Thyroid gland (tissue), 4 donors: Measurements from ENCODE around the gene PDHA2.

Source experiments
- POLR2A ChIP-seq, 2 donors: fragments of 450-650 bp; IDR thresholded peaks; one replicate each; pipeline ENCODE4 v1.6.1; 2017; ENCODE audit warnings: antibody characterized with exemption in 2 of 2, mild to moderate bottlenecking in 2 of 2, moderate library complexity in 1 of 2
- TF ChIP-seq, protein P1 (sequence below), 6 experiments: fragments of 200-600 bp in 3 of 6; fragments of 450-650 bp in 3 of 6; sonication (generic) in 3 of 6; IDR thresholded peaks; one replicate each; pipeline ENCODE4 v1.5.1; 2016 to 2019; ENCODE audit warnings: antibody characterized with exemption in 6 of 6, mild to moderate bottlenecking in 2 of 6, inconsistent platforms in 1 of 6, moderate library complexity in 1 of 6

DNA sequence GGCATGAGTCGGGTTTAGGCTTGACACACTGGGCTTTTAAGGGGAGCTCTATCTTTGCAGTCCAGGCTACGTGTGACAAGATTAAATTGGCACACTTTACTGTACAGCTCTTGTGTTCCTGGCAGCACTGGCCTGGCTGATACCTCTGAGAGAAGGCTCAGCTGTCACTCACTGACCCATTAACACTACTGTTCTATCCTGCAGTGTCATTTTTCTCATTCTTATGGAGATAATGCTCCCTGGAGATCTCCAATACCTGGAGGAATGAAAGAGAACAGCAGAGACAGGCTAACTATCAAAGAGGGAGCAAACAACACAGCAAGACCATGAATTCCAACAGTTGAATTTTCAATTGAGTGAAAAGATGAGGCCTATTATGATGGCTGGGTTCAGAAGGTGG lies 1.7 kb upstream of the PDHA2 start:
- TF ChIP-seq, protein P1, sequence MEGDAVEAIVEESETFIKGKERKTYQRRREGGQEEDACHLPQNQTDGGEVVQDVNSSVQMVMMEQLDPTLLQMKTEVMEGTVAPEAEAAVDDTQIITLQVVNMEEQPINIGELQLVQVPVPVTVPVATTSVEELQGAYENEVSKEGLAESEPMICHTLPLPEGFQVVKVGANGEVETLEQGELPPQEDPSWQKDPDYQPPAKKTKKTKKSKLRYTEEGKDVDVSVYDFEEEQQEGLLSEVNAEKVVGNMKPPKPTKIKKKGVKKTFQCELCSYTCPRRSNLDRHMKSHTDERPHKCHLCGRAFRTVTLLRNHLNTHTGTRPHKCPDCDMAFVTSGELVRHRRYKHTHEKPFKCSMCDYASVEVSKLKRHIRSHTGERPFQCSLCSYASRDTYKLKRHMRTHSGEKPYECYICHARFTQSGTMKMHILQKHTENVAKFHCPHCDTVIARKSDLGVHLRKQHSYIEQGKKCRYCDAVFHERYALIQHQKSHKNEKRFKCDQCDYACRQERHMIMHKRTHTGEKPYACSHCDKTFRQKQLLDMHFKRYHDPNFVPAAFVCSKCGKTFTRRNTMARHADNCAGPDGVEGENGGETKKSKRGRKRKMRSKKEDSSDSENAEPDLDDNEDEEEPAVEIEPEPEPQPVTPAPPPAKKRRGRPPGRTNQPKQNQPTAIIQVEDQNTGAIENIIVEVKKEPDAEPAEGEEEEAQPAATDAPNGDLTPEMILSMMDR (IDR thresholded peaks at IDR 0.05), result no peak
- no peak for TF ChIP-seq POLR2A (IDR thresholded peaks at IDR 0.05)
